ENCODE data around the gene CSRNP3. TPM values are rescaled to one million over a fixed set of nuclear protein-coding genes. Genes with fewer than 3 reads are reported as not detected.

The CSRNP3 gene
- total and polyA plus RNA-seq, 12 donors, result 1.3 to 20.1 (median 4.9) TPM

DNA sequence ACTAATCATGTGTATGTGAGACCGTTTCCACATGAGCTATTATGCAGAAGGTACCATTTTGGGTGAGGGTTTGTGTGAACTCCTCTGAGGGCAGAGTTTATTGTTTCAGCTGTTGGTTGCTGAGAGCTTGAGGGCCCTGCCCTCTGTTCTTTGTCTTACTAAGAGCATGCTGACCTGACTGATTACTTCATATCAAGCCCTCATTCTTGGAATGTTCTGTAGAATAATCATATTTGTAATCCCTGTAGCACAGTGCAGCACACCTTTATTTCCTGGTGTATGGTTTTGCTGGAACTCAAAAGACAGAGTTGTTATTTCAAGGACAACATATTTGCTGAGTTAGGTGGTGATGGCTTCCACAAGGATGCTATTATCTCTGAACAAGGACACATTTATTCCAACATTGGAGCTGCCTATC is 206.1 kb downstream of the CSRNP3 start:
- Histone ChIP-seq H3K4me1 (replicated peaks in 1 of 2) (no peaks in the 10 kb centered on the region), H3K27me3 (no peaks in the 10 kb centered on the region), H3K36me3 (replicated peaks in 1 of 2) (no peaks in the 10 kb centered on the region), H3K9me3 (replicated peaks in 1 of 3) (no peaks in the 10 kb centered on the region), H3K27ac (no peak overlapping the region), H3K4me3 (no peak overlapping the region)
- intact Hi-C loops (cut with DNase I), result no loop called here
- no peak for DNase-seq
- no peak for TF ChIP-seq POLR2A (IDR thresholded peaks at IDR 0.05)
- no peak for TF ChIP-seq CTCF (IDR thresholded peaks at IDR 0.05)
- WGBS, 4 donors, result 68 to 89% (median 72%) methylated on average over 1 of the region's 1 CpG

DNA sequence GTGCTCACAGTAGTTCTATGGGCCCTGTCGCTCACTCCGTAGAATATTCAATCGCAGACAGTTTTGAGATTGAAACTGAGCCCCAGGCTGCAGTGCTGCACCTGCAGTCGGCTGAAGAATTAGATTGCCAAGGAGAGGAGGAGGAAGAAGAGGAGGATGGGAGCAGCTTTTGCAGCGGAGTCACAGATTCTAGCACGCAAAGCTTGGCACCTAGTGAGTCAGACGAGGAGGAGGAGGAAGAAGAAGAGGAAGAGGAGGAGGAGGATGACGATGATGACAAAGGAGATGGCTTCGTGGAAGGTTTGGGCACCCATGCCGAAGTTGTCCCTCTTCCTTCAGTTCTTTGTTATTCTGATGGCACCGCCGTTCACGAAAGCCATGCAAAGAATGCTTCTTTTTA is 209.4 kb downstream of the CSRNP3 start:
- no peak overlapping the region for H3K4me3 ChIP-seq
- intact Hi-C loops (cut with DNase I), result no loop called here
- no peaks in the 10 kb centered on the region for H3K9me3 ChIP-seq (replicated peaks in 1 of 3)
- DNase-seq, result no peak
- WGBS, 4 donors, result 91 to 95% (median 94%) methylated on average over 13 of the region's 13 CpGs
- no peaks in the 10 kb centered on the region for H3K36me3 ChIP-seq (replicated peaks in 1 of 2)
- H3K27me3 ChIP-seq, result no peaks in the 10 kb centered on the region
- H3K4me1 ChIP-seq (replicated peaks in 1 of 2), result no peaks in the 10 kb centered on the region
- TF ChIP-seq POLR2A (IDR thresholded peaks at IDR 0.05) (no peak), CTCF (IDR thresholded peaks at IDR 0.05) (no peak)
- H3K27ac ChIP-seq, result no peak overlapping the region

DNA sequence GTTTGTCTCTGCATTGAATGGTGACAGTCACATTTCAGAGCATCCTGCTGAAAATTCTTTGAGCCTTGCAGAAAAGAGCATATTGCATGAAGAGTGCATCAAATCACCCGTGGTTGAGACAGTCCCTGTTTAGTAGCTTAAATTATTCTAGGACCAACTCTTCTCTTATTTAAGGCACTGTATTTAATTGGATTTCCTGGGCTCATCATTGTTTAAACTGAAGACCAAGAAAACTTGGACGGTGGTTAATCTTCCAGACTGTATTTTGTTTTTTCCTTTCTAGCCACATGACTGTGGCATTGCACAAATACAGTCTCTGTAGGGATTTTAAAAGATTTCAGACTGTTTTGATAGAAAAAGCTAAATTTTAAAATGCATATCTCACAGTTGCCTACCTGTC is 210.1 kb downstream of the CSRNP3 start:
- intact Hi-C loops (cut with DNase I), result no loop called here
- Histone ChIP-seq H3K27ac (no peak overlapping the region), H3K4me3 (no peak overlapping the region), H3K4me1 (replicated peaks in 1 of 2) (no peaks in the 10 kb centered on the region), H3K9me3 (replicated peaks in 1 of 3) (no peaks in the 10 kb centered on the region), H3K36me3 (replicated peaks in 1 of 2) (no peaks in the 10 kb centered on the region), H3K27me3 (no peaks in the 10 kb centered on the region)
- no peak for DNase-seq
- TF ChIP-seq CTCF (IDR thresholded peaks at IDR 0.05) (no peak), POLR2A (IDR thresholded peaks at IDR 0.05) (no peak)
- 81 to 96% (median 92%) methylated on average over 2 of the region's 2 CpGs for WGBS, 4 donors

DNA sequence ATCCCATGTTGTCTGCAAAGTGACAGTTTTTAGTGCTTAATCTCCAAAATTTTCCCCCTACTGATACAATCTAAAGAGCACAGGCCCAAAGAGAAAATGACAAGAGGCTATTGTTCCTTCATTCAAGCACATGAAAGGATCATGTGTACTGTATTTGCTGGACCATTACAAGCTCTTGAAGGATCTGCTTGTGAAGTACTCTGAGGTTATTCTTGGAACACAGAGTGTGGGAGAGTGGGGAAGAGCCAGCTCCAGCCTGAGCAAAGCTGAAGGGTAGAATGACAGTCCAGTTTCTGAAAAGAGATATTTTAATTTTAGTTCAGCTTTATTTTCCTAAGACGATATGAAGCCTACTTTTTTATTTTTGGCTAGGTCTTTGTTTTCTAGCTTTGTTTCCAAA is 212.3 kb downstream of the CSRNP3 start:
- Histone ChIP-seq H3K9me3 (replicated peaks in 1 of 3) (no peaks in the 10 kb centered on the region), H3K27ac (no peak overlapping the region), H3K4me3 (no peak overlapping the region), H3K27me3 (no peaks in the 10 kb centered on the region), H3K36me3 (replicated peaks in 1 of 2) (no peaks in the 10 kb centered on the region), H3K4me1 (replicated peaks in 1 of 2) (no peaks in the 10 kb centered on the region)
- intact Hi-C loops (cut with DNase I), result no loop called here
- 44 to 75% (median 65%) methylated on average over 1 of the region's 1 CpG for WGBS, 4 donors
- no peak for TF ChIP-seq POLR2A (IDR thresholded peaks at IDR 0.05)
- DNase-seq, result no peak

DNA sequence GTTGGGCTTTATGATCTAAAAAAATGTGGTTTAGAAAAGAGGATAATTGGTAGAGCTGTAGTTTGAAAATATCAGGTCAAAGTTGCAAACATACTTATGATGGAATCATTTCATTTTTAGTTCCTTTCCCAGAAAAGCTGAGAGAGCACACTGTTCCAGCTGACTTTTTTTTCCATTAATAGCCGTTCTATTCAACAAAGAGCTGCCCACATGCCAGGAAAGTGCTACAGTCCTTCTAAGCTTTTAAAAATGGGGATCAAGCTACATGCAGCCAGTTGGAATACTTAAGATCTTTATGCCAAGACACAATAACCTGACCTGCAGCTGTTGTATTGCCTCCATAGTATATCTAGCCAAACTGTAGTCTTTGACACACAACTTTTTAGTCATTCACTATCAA is 213.0 kb downstream of the CSRNP3 start:
- intact Hi-C loops (cut with DNase I), result no loop called here
- Histone ChIP-seq H3K9me3 (replicated peaks in 1 of 3) (no peaks in the 10 kb centered on the region), H3K36me3 (replicated peaks in 1 of 2) (no peaks in the 10 kb centered on the region), H3K4me3 (no peak overlapping the region), H3K4me1 (replicated peaks in 1 of 2) (no peaks in the 10 kb centered on the region), H3K27me3 (no peaks in the 10 kb centered on the region), H3K27ac (no peak overlapping the region)
- no peak for TF ChIP-seq POLR2A (IDR thresholded peaks at IDR 0.05)
- TF ChIP-seq CTCF (IDR thresholded peaks at IDR 0.05), result no peak
- no peak for DNase-seq
- 69 to 77% (median 72%) methylated on average over 1 of the region's 1 CpG for WGBS, 4 donors
